OCI-LY7 (cell line): ENCODE data around the gene FOXP3. TPM values are rescaled to one million over a fixed set of nuclear protein-coding genes. Genes with fewer than 3 reads are reported as not detected.

Experiments
- BruUV-seq: library from RNA; stranded (reverse); fragments of 400-500 nt; replicated peaks from 2 replicates; lab custom pipeline; 2021; lab: Mats Ljungman, UMichigan
- CTCF ChIA-PET: fragments of 300-600 bp; sonication (Branson Sonifier 250); formaldehyde crosslinking; loops from one replicate; lab custom pipeline; 2022; ENCODE audit warnings: antibody characterized with exemption; ENCODE audit not compliant: unreplicated experiment; lab: Charles Lee
- POLR2A ChIA-PET: fragments of 300-600 bp; sonication (Branson Sonifier 250); formaldehyde crosslinking; loops from one replicate; lab custom pipeline; 2022; ENCODE audit warnings: antibody characterized with exemption; lab: Charles Lee
- DNase-seq: peaks from one replicate; pipeline ENCODE4 v3.0.0-alpha.2; 2015; ENCODE audit warnings: low spot score
- H2AFZ ChIP-seq: fragments of 200-600 bp; sonication (generic), shearing (Covaris generic); 2 replicates; pipeline ENCODE4 v1.6.1; 2014; ENCODE audit warnings: mild to moderate bottlenecking, antibody characterized with exemption, low read length, moderate library complexity
- H3K27ac ChIP-seq: fragments of 200-600 bp; sonication (generic); 2 replicates; pipeline ENCODE4 v1.5.1; 2014; ENCODE audit warnings: mixed run types, low read depth, mild to moderate bottlenecking, moderate library complexity, low read length, inconsistent platforms; ENCODE audit not compliant: poor library complexity, severe bottlenecking
- H3K36me3 ChIP-seq: fragments of 200-600 bp; sonication (generic); 2 replicates; pipeline ENCODE4 v1.6.1; 2014; ENCODE audit warnings: mild to moderate bottlenecking, antibody characterized with exemption, low read length, moderate library complexity, mixed read lengths; ENCODE audit not compliant: insufficient read depth
- H3K4me1 ChIP-seq: fragments of 200-600 bp; sonication (generic); 2 replicates; pipeline ENCODE4 v1.5.1; 2014; ENCODE audit warnings: mild to moderate bottlenecking, low read length; ENCODE audit not compliant: insufficient read depth, poor library complexity, severe bottlenecking
- H3K4me2 ChIP-seq: fragments of 200-600 bp; sonication (generic); 2 replicates; pipeline ENCODE4 v1.6.1; 2014; ENCODE audit warnings: mild to moderate bottlenecking, low read length
- H3K4me3 ChIP-seq: fragments of 200-600 bp; sonication (generic); 2 replicates; pipeline ENCODE4 v1.5.1; 2014; ENCODE audit warnings: mild to moderate bottlenecking, low read depth, low read length; ENCODE audit not compliant: poor library complexity, severe bottlenecking
- H3K79me2 ChIP-seq: fragments of 200-600 bp; sonication (generic); 2 replicates; pipeline ENCODE4 v1.6.1; 2016; ENCODE audit warnings: low read depth, mild to moderate bottlenecking, low read length, moderate library complexity, mixed read lengths; ENCODE audit not compliant: insufficient read depth
- H3K9me2 ChIP-seq: fragments of 200-600 bp; sonication (generic); 2 replicates; pipeline ENCODE4 v1.6.1; 2016; ENCODE audit warnings: mild to moderate bottlenecking, low read length, mixed read lengths; ENCODE audit not compliant: insufficient read depth
- H3K9me3 ChIP-seq: fragments of 200-600 bp; sonication (generic); 2 replicates; pipeline ENCODE4 v1.6.1; 2014; ENCODE audit warnings: mild to moderate bottlenecking, mixed run types, low read length, mixed read lengths
- H4K20me1 ChIP-seq: fragments of 200-600 bp; sonication (generic); 2 replicates; pipeline ENCODE4 v1.6.1; 2014; ENCODE audit warnings: mild to moderate bottlenecking, antibody characterized with exemption, low read length, moderate library complexity, mixed read lengths; ENCODE audit not compliant: insufficient read depth
- CTCF ChIP-seq: fragments of 200-600 bp; sonication (generic); conservative IDR thresholded peaks from 2 replicates; pipeline ENCODE4 v1.5.1; 2014; ENCODE audit warnings: mild to moderate bottlenecking, antibody characterized with exemption, low read length, moderate library complexity, mixed read lengths
- EZH2phosphoT487 ChIP-seq: fragments of 200-600 bp; sonication (generic); IDR thresholded peaks from 2 replicates; pipeline ENCODE4 v1.6.1; 2018; ENCODE audit warnings: low read depth, borderline replicate concordance, mild to moderate bottlenecking, mixed run types, antibody characterized with exemption, low read length, moderate library complexity, mixed read lengths
- intact Hi-C: fragments of 100-400 bp; cut with micrococcal nuclease; formaldehyde crosslinking; loops from one replicate; pipeline ENCODE4 v1.10.0; 2022; ENCODE audit not compliant: unreplicated experiment
- total RNA-seq, 2 experiments: library from RNA; depleted of rRNA in 1 of 2; stranded (reverse); fragments of >200 nt in 1 of 2; shearing (Covaris generic) in 1 of 2; gene quantifications; 2 replicates each; pipeline ENCODE4 v1.2.3, GENCODE V29; 2014 to 2022

Gene FOXP3
- total RNA-seq, 2 experiments from 2014 or later: 0.06 to 0.57 TPM

GRCh38 chrX:49276671-49277534 is 12.4 kb upstream of the FOXP3 start:
- ChIA-PET CTCF (no interaction called here), POLR2A (no interaction called here)
- Histone ChIP-seq H3K79me2 (peaks cover 9% of the 10 kb centered on the region; the same call in 1 of the 2 replicates), H3K9me2 (no peaks in the 10 kb centered on the region), H3K4me2 (no peak overlapping the region), H4K20me1 (no peaks in the 10 kb centered on the region), H3K9me3 (no peaks in the 10 kb centered on the region), H3K27ac (no peak overlapping the region), H3K36me3 (peaks cover 8% of the 10 kb centered on the region; the same call in 1 of the 2 replicates), H2AFZ (no peak overlapping the region), H3K4me1 (peaks cover 9% of the 10 kb centered on the region), H3K4me3 (no peak overlapping the region)
- intact Hi-C loops: no loop called here
- BruUV-seq: no TSS peak
- DNase-seq: no peak
- TF ChIP-seq CTCF: no peak
- no peak for TF ChIP-seq EZH2phosphoT487

- peaks cover 16% of the 10 kb centered on the region; the same call in 1 of the 2 replicates for H3K79me2 ChIP-seq
- no peak overlapping the region for H3K27ac ChIP-seq
- H3K4me2 ChIP-seq: no peak overlapping the region
- TF ChIP-seq EZH2phosphoT487: no peak
- no peak for TF ChIP-seq CTCF
- DNase-seq: no peak
- BruUV-seq: no TSS peak
- intact Hi-C loops: no loop called here
- ChIA-PET CTCF (no interaction called here), POLR2A (no interaction called here)
- H3K36me3 ChIP-seq: peaks cover 8% of the 10 kb centered on the region; the same call in 1 of the 2 replicates
- H4K20me1 ChIP-seq: no peaks in the 10 kb centered on the region
- H3K4me3 ChIP-seq: no peak overlapping the region
- no peaks in the 10 kb centered on the region for H3K9me2 ChIP-seq
- peaks cover 16% of the 10 kb centered on the region for H3K4me1 ChIP-seq
- H3K9me3 ChIP-seq: no peaks in the 10 kb centered on the region
- H2AFZ ChIP-seq: no peak overlapping the region
Observed at GRCh38 chrX:49276207-49276606, 11.7 kb upstream of the FOXP3 start.

- Histone ChIP-seq H3K4me2 (no peak overlapping the region), H3K79me2 (peaks cover 27% of the 10 kb centered on the region), H3K4me3 (no peak overlapping the region), H3K36me3 (peaks cover 8% of the 10 kb centered on the region; the same call in 1 of the 2 replicates), H3K27ac (no peak overlapping the region), H4K20me1 (no peaks in the 10 kb centered on the region), H3K9me2 (no peaks in the 10 kb centered on the region), H2AFZ (no peak overlapping the region), H3K9me3 (no peaks in the 10 kb centered on the region), H3K4me1 (peaks cover 29% of the 10 kb centered on the region)
- TF ChIP-seq CTCF (no peak), EZH2phosphoT487 (no peak)
- intact Hi-C loops: no loop called here
- no peak for DNase-seq
- CTCF ChIA-PET: no interaction called here
- POLR2A ChIA-PET: no interaction called here
- no TSS peak for BruUV-seq
Observed at GRCh38 chrX:49273181-49273727, 8.7 kb upstream of the FOXP3 start.
